OCI-LY3 (cell line): ENCODE data around the gene ALOX15.

Source experiments
- H2AFZ ChIP-seq: fragments of 200-600, 300-600 bp; shearing (Covaris generic); 2 replicates; pipeline ENCODE4 v1.6.0; 2014; ENCODE audit warnings: antibody characterized with exemption, low read depth, low read length
- H3K27ac ChIP-seq: fragments of 200-600, 300-600 bp; sonication (generic); 2 replicates; pipeline ENCODE4 v1.5.1; 2014; ENCODE audit warnings: mild to moderate bottlenecking, low read length, moderate library complexity, mixed read lengths
- H3K27me3 ChIP-seq: fragments of 200-600, 300-600 bp; sonication (generic); 2 replicates; pipeline ENCODE4 v1.6.1; 2014; ENCODE audit warnings: low read depth, low read length, mixed read lengths
- H3K36me3 ChIP-seq: fragments of 200-600, 300-600 bp; sonication (generic); replicated peaks from 2 replicates; pipeline ENCODE3; 2014; ENCODE audit warnings: low read depth, low read length, mixed read lengths
- H3K4me1 ChIP-seq: fragments of 300-600, 200-600 bp; sonication (generic); 2 replicates; pipeline ENCODE4 v1.6.1; 2014; ENCODE audit warnings: low read length, mixed read lengths
- H3K4me2 ChIP-seq: fragments of 200-600, 300-600 bp; sonication (generic); 2 replicates; pipeline ENCODE4 v1.6.1; 2014; ENCODE audit warnings: low read length, mixed read lengths
- H3K4me3 ChIP-seq: fragments of 300-600, 200-600 bp; sonication (generic); 2 replicates; pipeline ENCODE4 v1.5.1; 2014; ENCODE audit warnings: antibody characterized with exemption, mild to moderate bottlenecking, low read length, moderate library complexity
- H3K79me2 ChIP-seq: fragments of 300-600, 200-600 bp; shearing (Covaris generic); 2 replicates; pipeline ENCODE4 v1.6.1; 2014; ENCODE audit warnings: mild to moderate bottlenecking, low read length, mixed read lengths
- H3K9ac ChIP-seq: fragments of 300-600, 200-600 bp; shearing (Covaris generic); 2 replicates; pipeline ENCODE4 v1.6.0; 2014; ENCODE audit warnings: mild to moderate bottlenecking, low read length, moderate library complexity
- H3K9me3 ChIP-seq: fragments of 200-600, 300-600 bp; shearing (Covaris generic); 2 replicates; pipeline ENCODE4 v1.6.1; 2014; ENCODE audit warnings: low read length, mixed read lengths; ENCODE audit not compliant: insufficient read depth
- H4K20me1 ChIP-seq: fragments of 200-600, 300-600 bp; sonication (generic); 2 replicates; pipeline ENCODE4 v1.6.1; 2016; ENCODE audit warnings: low read length, mixed read lengths; ENCODE audit not compliant: insufficient read depth
- CTCF ChIP-seq: fragments of 200-600, 300-600 bp; sonication (generic); IDR thresholded peaks from 2 replicates; pipeline ENCODE4 v1.5.1; 2014; ENCODE audit warnings: antibody characterized with exemption, low read length, low read depth
- EZH2phosphoT487 ChIP-seq: fragments of 200-600 bp; shearing (Covaris generic); IDR thresholded peaks from 2 replicates; pipeline ENCODE4 v1.6.1; 2018; ENCODE audit warnings: antibody characterized with exemption, mixed run types, low read depth

ALOX15 gene

DNA sequence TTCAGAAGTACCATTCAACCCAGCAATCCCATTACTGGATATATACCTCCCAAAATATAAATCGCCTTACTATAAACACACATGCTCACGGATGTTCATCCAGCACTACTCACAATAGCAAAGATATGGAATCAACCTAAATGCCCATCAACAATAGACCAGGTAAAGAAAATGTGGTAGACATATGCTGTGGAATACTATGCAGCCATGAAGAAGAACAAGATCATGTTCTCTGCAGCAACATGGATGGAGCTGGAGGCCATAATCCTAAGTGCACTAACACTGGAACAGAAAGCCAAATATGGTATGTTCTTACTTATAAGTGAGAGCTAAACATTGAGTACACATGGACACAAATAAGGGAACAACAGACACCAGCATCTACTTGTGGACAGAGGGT lies 7.8 kb downstream of the ALOX15 start:
- H3K9ac ChIP-seq, result no peak overlapping the region
- H2AFZ ChIP-seq, result no peak overlapping the region
- no peaks in the 10 kb centered on the region for H4K20me1 ChIP-seq
- H3K36me3 ChIP-seq, result no peaks in the 10 kb centered on the region
- peaks cover 30% of the 10 kb centered on the region for H3K4me1 ChIP-seq
- H3K9me3 ChIP-seq, result no peaks in the 10 kb centered on the region
- no peaks in the 10 kb centered on the region for H3K27me3 ChIP-seq
- H3K79me2 ChIP-seq, result no peaks in the 10 kb centered on the region
- no peak overlapping the region for H3K27ac ChIP-seq
- H3K4me3 ChIP-seq, result no peak overlapping the region
- H3K4me2 ChIP-seq, result no peak overlapping the region
- no peak for TF ChIP-seq CTCF
- TF ChIP-seq EZH2phosphoT487, result no peak

GRCh38 chr17:4632581-4632920 lies 8.9 kb downstream of the ALOX15 start:
- Histone ChIP-seq H4K20me1 (no peaks in the 10 kb centered on the region), H3K27ac (no peak overlapping the region), H3K9me3 (no peaks in the 10 kb centered on the region), H3K4me3 (no peak overlapping the region), H3K79me2 (no peaks in the 10 kb centered on the region), H3K4me2 (no peak overlapping the region), H3K36me3 (no peaks in the 10 kb centered on the region), H3K4me1 (peaks cover 30% of the 10 kb centered on the region), H2AFZ (no peak overlapping the region), H3K27me3 (no peaks in the 10 kb centered on the region), H3K9ac (no peak overlapping the region)
- TF ChIP-seq EZH2phosphoT487, result no peak
- TF ChIP-seq CTCF, result no peak

- H3K79me2 ChIP-seq, result no peaks in the 10 kb centered on the region
- peaks cover 26% of the 10 kb centered on the region for H3K4me1 ChIP-seq
- H4K20me1 ChIP-seq, result no peaks in the 10 kb centered on the region
- H3K27ac ChIP-seq, result no peak overlapping the region
- no peak overlapping the region for H3K4me2 ChIP-seq
- no peaks in the 10 kb centered on the region for H3K27me3 ChIP-seq
- H3K4me3 ChIP-seq, result no peak overlapping the region
- H3K9me3 ChIP-seq, result no peaks in the 10 kb centered on the region
- H2AFZ ChIP-seq, result no peak overlapping the region
- no peak for TF ChIP-seq CTCF
- H3K36me3 ChIP-seq, result no peaks in the 10 kb centered on the region
- no peak overlapping the region for H3K9ac ChIP-seq
These were observed 9.5 kb downstream of the ALOX15 start for GRCh38 chr17:4631836-4632580.

- Histone ChIP-seq H3K4me1 (peaks cover 20% of the 10 kb centered on the region), H3K27ac (no peak overlapping the region), H3K9ac (no peak overlapping the region), H3K4me2 (no peak overlapping the region), H3K27me3 (no peaks in the 10 kb centered on the region), H3K79me2 (no peaks in the 10 kb centered on the region), H4K20me1 (no peaks in the 10 kb centered on the region), H2AFZ (no peak overlapping the region), H3K9me3 (no peaks in the 10 kb centered on the region), H3K36me3 (no peaks in the 10 kb centered on the region), H3K4me3 (no peak overlapping the region)
- TF ChIP-seq CTCF (no peak), EZH2phosphoT487 (no peak)
These were observed 10.0 kb downstream of the ALOX15 start for GRCh38 chr17:4631431-4631830.
